Neural cell (in vitro differentiated cells): ENCODE data around the gene TOM1.

ENCODE experiments used
- EP300 ChIP-seq: fragments of 450-650 bp; conservative IDR thresholded peaks from 2 replicates; pipeline ENCODE4 v1.6.1; 2014; ENCODE audit warnings: antibody characterized with exemption, mild to moderate bottlenecking, moderate library complexity; ENCODE audit not compliant: poor library complexity, severe bottlenecking
- EZH2 ChIP-seq: fragments of 200-600, 300-800 bp; shearing (Covaris generic), sonication (generic); IDR thresholded peaks from 2 replicates; pipeline ENCODE4 v1.6.1; 2014; ENCODE audit warnings: antibody characterized with exemption, low read length, borderline replicate concordance, mild to moderate bottlenecking; ENCODE audit not compliant: insufficient read depth, poor library complexity, severe bottlenecking
- MXI1 ChIP-seq: fragments of 450-650 bp; conservative IDR thresholded peaks from 2 replicates; pipeline ENCODE4 v1.6.1; 2014; ENCODE audit warnings: antibody characterized with exemption, mild to moderate bottlenecking; ENCODE audit not compliant: poor library complexity, severe bottlenecking
- POLR2AphosphoS5 ChIP-seq: IDR thresholded peaks from 2 replicates; pipeline ENCODE4 v1.6.1; 2012
- SMC3 ChIP-seq: fragments of 450-650 bp; conservative IDR thresholded peaks from 2 replicates; pipeline ENCODE4 v1.6.1; 2014; ENCODE audit warnings: antibody characterized with exemption, mild to moderate bottlenecking, moderate library complexity; ENCODE audit not compliant: poor library complexity
- TF ChIP-seq, protein P1 (sequence below): fragments of 450-650 bp; IDR thresholded peaks from 2 replicates; pipeline ENCODE4 v1.5.1; 2014; ENCODE audit warnings: antibody characterized with exemption, mild to moderate bottlenecking, moderate library complexity; ENCODE audit not compliant: poor library complexity, severe bottlenecking
- TF ChIP-seq, protein P2 (sequence below): IDR thresholded peaks from 2 replicates; pipeline ENCODE4 v1.6.1; 2012; ENCODE audit warnings: borderline replicate concordance

DNA sequence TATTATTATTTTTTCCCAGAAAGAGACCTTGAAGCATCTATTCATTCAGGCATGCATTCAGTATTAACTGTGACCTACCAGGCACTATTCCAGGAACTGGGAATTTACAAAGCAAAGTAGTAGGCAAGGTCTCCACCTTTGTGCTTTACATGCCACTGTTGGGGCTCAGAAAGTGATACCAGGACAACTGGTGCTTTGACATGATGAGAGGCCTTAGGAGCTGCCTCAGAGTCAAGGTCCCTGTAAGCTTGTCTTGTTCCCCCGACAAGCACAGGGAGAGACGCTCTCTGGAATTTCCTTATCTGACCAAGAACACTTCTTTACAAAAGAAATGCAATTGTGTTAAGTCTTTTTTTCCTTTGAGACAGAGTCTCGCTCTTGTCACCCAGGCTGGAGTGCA is 78.9 kb downstream of the TOM1 start:
- TF ChIP-seq POLR2AphosphoS5: no peak
- TF ChIP-seq, protein P1, sequence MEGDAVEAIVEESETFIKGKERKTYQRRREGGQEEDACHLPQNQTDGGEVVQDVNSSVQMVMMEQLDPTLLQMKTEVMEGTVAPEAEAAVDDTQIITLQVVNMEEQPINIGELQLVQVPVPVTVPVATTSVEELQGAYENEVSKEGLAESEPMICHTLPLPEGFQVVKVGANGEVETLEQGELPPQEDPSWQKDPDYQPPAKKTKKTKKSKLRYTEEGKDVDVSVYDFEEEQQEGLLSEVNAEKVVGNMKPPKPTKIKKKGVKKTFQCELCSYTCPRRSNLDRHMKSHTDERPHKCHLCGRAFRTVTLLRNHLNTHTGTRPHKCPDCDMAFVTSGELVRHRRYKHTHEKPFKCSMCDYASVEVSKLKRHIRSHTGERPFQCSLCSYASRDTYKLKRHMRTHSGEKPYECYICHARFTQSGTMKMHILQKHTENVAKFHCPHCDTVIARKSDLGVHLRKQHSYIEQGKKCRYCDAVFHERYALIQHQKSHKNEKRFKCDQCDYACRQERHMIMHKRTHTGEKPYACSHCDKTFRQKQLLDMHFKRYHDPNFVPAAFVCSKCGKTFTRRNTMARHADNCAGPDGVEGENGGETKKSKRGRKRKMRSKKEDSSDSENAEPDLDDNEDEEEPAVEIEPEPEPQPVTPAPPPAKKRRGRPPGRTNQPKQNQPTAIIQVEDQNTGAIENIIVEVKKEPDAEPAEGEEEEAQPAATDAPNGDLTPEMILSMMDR: no peak
- no peak for TF ChIP-seq EP300
- TF ChIP-seq, protein P2, sequence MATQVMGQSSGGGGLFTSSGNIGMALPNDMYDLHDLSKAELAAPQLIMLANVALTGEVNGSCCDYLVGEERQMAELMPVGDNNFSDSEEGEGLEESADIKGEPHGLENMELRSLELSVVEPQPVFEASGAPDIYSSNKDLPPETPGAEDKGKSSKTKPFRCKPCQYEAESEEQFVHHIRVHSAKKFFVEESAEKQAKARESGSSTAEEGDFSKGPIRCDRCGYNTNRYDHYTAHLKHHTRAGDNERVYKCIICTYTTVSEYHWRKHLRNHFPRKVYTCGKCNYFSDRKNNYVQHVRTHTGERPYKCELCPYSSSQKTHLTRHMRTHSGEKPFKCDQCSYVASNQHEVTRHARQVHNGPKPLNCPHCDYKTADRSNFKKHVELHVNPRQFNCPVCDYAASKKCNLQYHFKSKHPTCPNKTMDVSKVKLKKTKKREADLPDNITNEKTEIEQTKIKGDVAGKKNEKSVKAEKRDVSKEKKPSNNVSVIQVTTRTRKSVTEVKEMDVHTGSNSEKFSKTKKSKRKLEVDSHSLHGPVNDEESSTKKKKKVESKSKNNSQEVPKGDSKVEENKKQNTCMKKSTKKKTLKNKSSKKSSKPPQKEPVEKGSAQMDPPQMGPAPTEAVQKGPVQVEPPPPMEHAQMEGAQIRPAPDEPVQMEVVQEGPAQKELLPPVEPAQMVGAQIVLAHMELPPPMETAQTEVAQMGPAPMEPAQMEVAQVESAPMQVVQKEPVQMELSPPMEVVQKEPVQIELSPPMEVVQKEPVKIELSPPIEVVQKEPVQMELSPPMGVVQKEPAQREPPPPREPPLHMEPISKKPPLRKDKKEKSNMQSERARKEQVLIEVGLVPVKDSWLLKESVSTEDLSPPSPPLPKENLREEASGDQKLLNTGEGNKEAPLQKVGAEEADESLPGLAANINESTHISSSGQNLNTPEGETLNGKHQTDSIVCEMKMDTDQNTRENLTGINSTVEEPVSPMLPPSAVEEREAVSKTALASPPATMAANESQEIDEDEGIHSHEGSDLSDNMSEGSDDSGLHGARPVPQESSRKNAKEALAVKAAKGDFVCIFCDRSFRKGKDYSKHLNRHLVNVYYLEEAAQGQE: no peak
- TF ChIP-seq SMC3: no peak
- no peak for TF ChIP-seq MXI1
- no peak for TF ChIP-seq EZH2
